H1 (cell line): ENCODE results near the gene BTK. TPM values are rescaled to one million over a fixed set of nuclear protein-coding genes. Genes with fewer than 3 reads are reported as not detected.

Experiments used
- BCL11A ChIP-seq, 2 experiments: IDR thresholded peaks; one replicate each; pipeline ENCODE4 v1.6.1; 2011; ENCODE audit warnings: low read depth in 2 of 2, low read length in 2 of 2, mild to moderate bottlenecking in 2 of 2
- CHD7 ChIP-seq: fragments of 300-600 bp; sonication (generic); IDR thresholded peaks from 2 replicates; pipeline ENCODE4 v1.7.1; 2012; ENCODE audit warnings: low read length, moderate library complexity, mild to moderate bottlenecking, inconsistent platforms; ENCODE audit not compliant: insufficient replicate concordance
- E2F6 ChIP-seq: IDR thresholded peaks from 2 replicates; pipeline ENCODE4 v1.6.1; 2012; ENCODE audit warnings: inconsistent platforms
- EGR1 ChIP-seq: IDR thresholded peaks from 2 replicates; pipeline ENCODE4 v1.6.1; 2011; ENCODE audit warnings: low read depth, low read length, borderline replicate concordance
- GABPA ChIP-seq: IDR thresholded peaks from 2 replicates; pipeline ENCODE4 v1.6.1; 2011; ENCODE audit warnings: mild to moderate bottlenecking, low read length, moderate library complexity, borderline replicate concordance; ENCODE audit not compliant: insufficient read depth
- KDM4A ChIP-seq: IDR thresholded peaks from one replicate; pipeline ENCODE4 v1.7.1; 2012; ENCODE audit warnings: low read depth, mild to moderate bottlenecking, moderate library complexity, low read length, inconsistent platforms; ENCODE audit not compliant: severe bottlenecking
- RBBP5 ChIP-seq: IDR thresholded peaks from 2 replicates; pipeline ENCODE4 v1.7.1; 2012; ENCODE audit warnings: low read depth, mild to moderate bottlenecking, inconsistent platforms, low read length, moderate library complexity, borderline replicate concordance
- RXRA ChIP-seq: IDR thresholded peaks from 2 replicates; pipeline ENCODE4 v1.6.1; 2011; ENCODE audit warnings: low read depth, mild to moderate bottlenecking, low read length, moderate library complexity; ENCODE audit not compliant: insufficient read depth
- SIX5 ChIP-seq: IDR thresholded peaks from 2 replicates; pipeline ENCODE4 v1.6.1; 2011; ENCODE audit warnings: mild to moderate bottlenecking, low read depth, low read length
- SP2 ChIP-seq: IDR thresholded peaks from 2 replicates; pipeline ENCODE4 v1.6.1; 2012; ENCODE audit warnings: mild to moderate bottlenecking, low read length, inconsistent platforms
- SP4 ChIP-seq: IDR thresholded peaks from 2 replicates; pipeline ENCODE4 v1.6.1; 2012; ENCODE audit warnings: low read length, inconsistent platforms
- SUZ12 ChIP-seq: fragments of 200-600 bp; sonication (generic); IDR thresholded peaks from 2 replicates; pipeline ENCODE4 v1.6.1; 2012; ENCODE audit warnings: mild to moderate bottlenecking, inconsistent platforms, low read length, moderate library complexity, mixed read lengths
- polyA plus RNA-seq, 7 experiments: library from polyadenylated mRNA; depleted of rRNA in 3 of 7; stranded (reverse) in 5 of 7; unstranded in 2 of 7; fragments of >200 nt in 5 of 7; fragments of 200-250 nt in 2 of 7; gene quantifications; 1 replicate in 5 of 7; 2 replicates in 1 of 7; 4 replicates in 1 of 7; pipeline versions ENCODE4 v1.2.1 to v1.2.3, GENCODE V29; 2011 to 2013; ENCODE audit warnings: missing spikeins in 2 of 7, mixed read lengths in 2 of 7
- total RNA-seq: library from RNA; stranded (reverse); fragmentation: NEBNext Ultra II Directional; extraction: Animal tissue kit (Norgen Biotek cat#: 25700); gene quantifications from 2 replicates; pipeline ENCODE4 v1.2.1, GENCODE V29; 2021

BTK gene
- total and polyA plus RNA-seq, 2 of the 8 experiments (the other 6 are each of a cell fraction or from before 2014, with no cell fraction given) = 0.06 to 0.20 TPM

GRCh38 chrX:101419489-101419888 lies 33.5 kb upstream of the BTK start (continued):
- TF ChIP-seq CHD7 (no peak), E2F6 (no peak), BCL11A (IDR thresholded peaks at IDR 0.05; ENCODE audit: low read depth in 2 of 2, low read length in 2 of 2) (no peak), GABPA (no peak), SIX5 (no peak), EGR1 (no peak), KDM4A (no peak), SUZ12 (no peak), SP4 (no peak), SP2 (no peak), RXRA (no peak), RBBP5 (no peak)
